T-helper 2 cell treated with Interferon-gamma antibody and Interleukin-4, amounts not matched to agents 5 μg/mL and 100 μg/mL, for 36 hours (primary cell): ENCODE results near the gene ZNF880.
A peak's percentile ranks its signal among the peaks of the same experiment; 100 is the strongest.

Experiments used
- DNase-seq: peaks from one replicate; pipeline ENCODE4 v3.0.0; 2021; ENCODE audit warnings: low spot score
- H3K27ac Mint-ChIP-seq: one replicate; pipeline ENCODE4 v1.8.0; 2021; ENCODE audit warnings: mild to moderate bottlenecking, mixed read lengths
- H3K27me3 Mint-ChIP-seq: one replicate; pipeline ENCODE4 v1.8.0; 2021; ENCODE audit warnings: low read depth, mixed read lengths
- H3K36me3 Mint-ChIP-seq: one replicate; pipeline ENCODE4 v1.8.0; 2021; ENCODE audit warnings: low read depth, mixed read lengths
- H3K4me1 Mint-ChIP-seq: one replicate; pipeline ENCODE4 v1.8.0; 2021; ENCODE audit warnings: low read depth, mixed read lengths
- H3K4me3 Mint-ChIP-seq: one replicate; pipeline ENCODE4 v1.8.0; 2022; ENCODE audit warnings: mild to moderate bottlenecking, moderate library complexity, mixed read lengths
- H3K9me3 Mint-ChIP-seq: one replicate; pipeline ENCODE4 v1.8.0; 2021; ENCODE audit warnings: mixed read lengths

The ZNF880 gene

DNA sequence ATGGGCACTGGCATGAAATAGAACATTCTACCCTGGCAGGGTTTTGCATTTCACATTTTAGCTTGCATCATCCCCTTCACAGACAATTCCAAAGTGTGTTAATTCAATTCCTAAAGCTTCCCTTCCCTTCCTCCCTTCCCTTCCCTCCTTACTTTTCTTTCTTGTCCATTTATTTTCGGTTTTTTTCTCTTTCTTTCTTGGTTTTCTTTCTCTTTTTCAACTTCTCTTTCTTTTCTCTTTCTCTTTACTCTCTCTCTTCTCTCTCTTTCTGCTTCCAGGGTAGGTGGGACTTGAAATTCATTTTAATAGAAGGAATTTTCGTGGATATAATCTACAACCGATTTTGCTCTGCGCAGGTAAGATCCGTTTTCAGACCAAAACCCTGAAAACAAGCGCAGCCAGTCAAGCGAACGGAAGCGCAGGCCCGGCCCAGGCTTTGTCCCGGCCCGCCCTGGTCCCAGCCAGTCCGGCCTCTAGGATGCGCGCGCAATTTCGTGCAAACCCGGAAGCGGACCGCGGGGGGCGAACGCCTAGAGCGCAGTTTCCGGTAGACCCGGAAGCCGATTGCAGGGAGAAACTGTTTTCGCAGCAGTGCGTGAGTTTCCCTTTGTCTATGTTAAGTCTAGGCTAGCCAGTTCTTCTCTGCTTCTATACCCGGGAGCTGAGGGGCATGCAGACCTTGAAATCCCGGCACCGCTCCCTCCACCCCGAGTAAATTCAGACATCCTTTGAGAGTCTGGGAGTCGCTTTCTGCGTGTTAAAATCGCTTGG lies 27.8 kb downstream of the ZNF880 start, which contains the start of gene ZNF528:
Gene ZNF528, plus strand, starts transcription at position 540 of the 771 bp plus-strand sequence. CDS start 4,165 bp downstream, outside the sequence.
- Mint-ChIP-seq H3K27me3 (no peaks in the 10 kb centered on the region), H3K36me3 (peaks cover 55% of the 10 kb centered on the region), H3K4me3 (peak within 1 kb of the TSS; percentile 94), H3K4me1 (peaks cover 11% of the 10 kb centered on the region), H3K9me3 (peaks cover 80% of the 10 kb centered on the region), H3K27ac (peak within 1 kb of the TSS; percentile 88)
- DNase-seq, result peak; percentile 86

- H3K36me3 Mint-ChIP-seq, result peaks cover 56% of the 10 kb centered on the region
- no peak for DNase-seq
- no peaks in the 10 kb centered on the region for H3K27me3 Mint-ChIP-seq
- H3K27ac Mint-ChIP-seq, result peak overlapping the region; percentile 88
- H3K4me1 Mint-ChIP-seq, result peaks cover 11% of the 10 kb centered on the region
- peaks cover 78% of the 10 kb centered on the region for H3K9me3 Mint-ChIP-seq
- H3K4me3 Mint-ChIP-seq, result peak overlapping the region; percentile 94
These were observed 28.3 kb downstream of the ZNF880 start for GRCh38 chr19:52398081-52398441.

DNA sequence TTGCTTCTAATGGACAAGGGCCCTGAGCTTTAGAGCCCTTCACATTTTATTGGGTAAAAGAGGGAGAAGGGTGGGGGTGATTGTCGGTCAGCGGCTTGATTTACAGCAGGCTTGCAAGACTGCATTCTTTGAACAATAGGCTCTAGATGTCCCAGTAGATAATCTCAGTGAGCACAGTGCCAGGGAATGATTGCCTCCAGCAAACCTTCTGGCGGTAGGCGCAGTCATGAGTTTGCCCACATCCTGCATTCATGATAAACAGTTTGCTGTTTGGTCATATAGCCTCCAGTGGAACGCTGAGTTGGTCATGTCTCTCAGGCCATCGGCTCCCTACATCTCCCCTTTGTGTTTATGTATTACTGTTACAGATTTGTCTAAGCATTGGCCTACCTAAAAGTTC lies 40.6 kb downstream of the ZNF880 start:
- peaks cover 74% of the 10 kb centered on the region for H3K9me3 Mint-ChIP-seq
- peaks cover 24% of the 10 kb centered on the region for H3K36me3 Mint-ChIP-seq
- H3K27me3 Mint-ChIP-seq, result no peaks in the 10 kb centered on the region
- H3K27ac Mint-ChIP-seq, result no peak overlapping the region
- no peak for DNase-seq
- no peaks in the 10 kb centered on the region for H3K4me1 Mint-ChIP-seq
- H3K4me3 Mint-ChIP-seq, result no peak overlapping the region

DNA sequence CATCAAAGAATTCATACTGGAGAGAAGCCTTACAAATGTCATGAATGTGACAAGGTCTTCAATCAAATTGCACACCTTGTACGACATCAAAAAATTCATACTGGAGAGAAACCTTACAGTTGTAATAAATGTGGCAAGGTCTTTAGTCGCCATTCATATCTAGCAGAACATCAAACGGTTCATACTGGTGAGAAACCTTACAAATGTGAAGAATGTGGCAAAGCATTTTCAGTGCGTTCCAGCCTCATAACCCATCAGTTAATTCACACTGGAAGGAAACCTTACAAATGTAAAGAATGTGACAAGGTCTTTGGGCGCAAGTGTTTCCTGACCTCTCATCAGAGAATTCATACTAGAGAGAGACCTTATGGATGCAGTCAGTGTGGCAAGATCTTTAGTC lies 46.0 kb downstream of the ZNF880 start:
- DNase-seq, result no peak
- Mint-ChIP-seq H3K27me3 (no peaks in the 10 kb centered on the region), H3K36me3 (peaks cover 2% of the 10 kb centered on the region), H3K4me1 (no peaks in the 10 kb centered on the region), H3K9me3 (peaks cover 73% of the 10 kb centered on the region), H3K27ac (no peak overlapping the region), H3K4me3 (no peak overlapping the region)

- Mint-ChIP-seq H3K4me3 (no peak within 1 kb of the TSS), H3K9me3 (peaks cover 60% of the 10 kb centered on the region), H3K27me3 (no peaks in the 10 kb centered on the region), H3K4me1 (no peaks in the 10 kb centered on the region), H3K27ac (no peak within 1 kb of the TSS), H3K36me3 (no peaks in the 10 kb centered on the region)
- DNase-seq, result no peak
These were observed 59.2 kb downstream of the ZNF880 start, which contains the start of gene ZNF534 for GRCh38 chr19:52428937-52429336. Gene ZNF534, plus strand, starts transcription at chr19:52429148. Its CDS starts 2,327 bp downstream, at chr19:52431475.
